Naive thymus-derived CD4-positive, alpha-beta T cell (primary cell): ENCODE measurements around the gene ZBP1. TPM values are rescaled to one million over a fixed set of nuclear protein-coding genes. Genes with fewer than 3 reads are reported as not detected.

Experiments
- ATAC-seq: fragments of 150-1000 bp; cut with Tn5 transposase; 2 replicates; pipeline ENCODE4 v1.10.0; 2021; ENCODE audit warnings: mild to moderate bottlenecking, moderate library complexity
- CTCF ChIA-PET: fragments of 350-600 bp; sonication (Branson Sonifier 250); formaldehyde crosslinking; loops from one replicate; lab custom pipeline; 2021; ENCODE audit warnings: antibody characterized with exemption; lab: Charles Lee
- POLR2A ChIA-PET: fragments of 350-600 bp; sonication (Branson Sonifier 250); formaldehyde crosslinking; loops from one replicate; lab custom pipeline; 2021; ENCODE audit warnings: antibody characterized with exemption, inconsistent platforms; lab: Charles Lee
- DNase-seq, 9 donors: peaks; one replicate each; pipeline versions ENCODE4 v3.0.0 to v3.0.0-alpha.2; 2020 to 2022; ENCODE audit warnings: mixed read lengths in 1 of 9
- H3K27ac ChIP-seq: one replicate; pipeline ENCODE4 v1.7.0; 2013; ENCODE audit warnings: mild to moderate bottlenecking, low read depth, low read length, moderate library complexity
- H3K27me3 ChIP-seq, 2 donors: one replicate each; pipeline ENCODE4 v1.7.0; 2013; ENCODE audit warnings: low read length in 2 of 2, mild to moderate bottlenecking in 2 of 2, moderate library complexity in 2 of 2; ENCODE audit not compliant: control insufficient read depth in 2 of 2, insufficient read depth in 2 of 2
- H3K36me3 ChIP-seq, 3 experiments: 1 replicate in 2 of 3; 2 replicates in 1 of 3; pipeline ENCODE4 v1.7.0; 2013; ENCODE audit warnings: low read length in 3 of 3, mild to moderate bottlenecking in 3 of 3, moderate library complexity in 1 of 3; ENCODE audit not compliant: insufficient read depth in 3 of 3, control insufficient read depth in 2 of 3
- H3K4me1 ChIP-seq, 2 donors: one replicate each; pipeline ENCODE4 v1.7.0; 2013; ENCODE audit warnings: low read length in 2 of 2, mild to moderate bottlenecking in 2 of 2, moderate library complexity in 1 of 2; ENCODE audit not compliant: control insufficient read depth in 2 of 2, insufficient read depth in 2 of 2
- H3K4me3 ChIP-seq: 2 replicates; pipeline ENCODE4 v1.7.0; 2013; ENCODE audit warnings: mild to moderate bottlenecking, low read length
- H3K9me3 ChIP-seq, 3 experiments: 1 replicate in 2 of 3; 2 replicates in 1 of 3; pipeline ENCODE4 v1.7.0; 2013; ENCODE audit warnings: low read length in 3 of 3; ENCODE audit not compliant: control insufficient read depth in 2 of 3
- H3K27ac Mint-ChIP-seq, 9 donors: one replicate each; pipeline ENCODE4 v1.8.0; 2020 to 2022; ENCODE audit warnings: mixed read lengths in 9 of 9, mild to moderate bottlenecking in 8 of 9, moderate library complexity in 5 of 9, inconsistent platforms in 2 of 9
- H3K27me3 Mint-ChIP-seq, 5 donors: one replicate each; pipeline ENCODE4 v1.8.0; 2021 to 2022; ENCODE audit warnings: mixed read lengths in 5 of 5, mild to moderate bottlenecking in 1 of 5
- H3K36me3 Mint-ChIP-seq, 5 donors: one replicate each; pipeline ENCODE4 v1.8.0; 2020 to 2022; ENCODE audit warnings: mixed read lengths in 5 of 5, mild to moderate bottlenecking in 3 of 5, inconsistent platforms in 1 of 5
- H3K4me1 Mint-ChIP-seq, 7 donors: one replicate each; pipeline ENCODE4 v1.8.0; 2020 to 2022; ENCODE audit warnings: mixed read lengths in 7 of 7, mild to moderate bottlenecking in 3 of 7, inconsistent platforms in 1 of 7
- H3K4me3 Mint-ChIP-seq, 10 donors: one replicate each; pipeline ENCODE4 v1.8.0; 2020 to 2022; ENCODE audit warnings: mild to moderate bottlenecking in 10 of 10, mixed read lengths in 10 of 10, moderate library complexity in 6 of 10, inconsistent platforms in 2 of 10
- H3K9me3 Mint-ChIP-seq, 11 donors: one replicate each; pipeline ENCODE4 v1.8.0; 2020 to 2022; ENCODE audit warnings: mixed read lengths in 11 of 11, mild to moderate bottlenecking in 4 of 11, inconsistent platforms in 1 of 11, moderate library complexity in 1 of 11
- intact Hi-C, 2 donors: fragments of 100-400 bp; cut with micrococcal nuclease; formaldehyde crosslinking; loops; one replicate each; pipeline ENCODE4 v1.15.1; 2023
- polyA plus RNA-seq, 2 donors: library from polyadenylated mRNA; unstranded; fragments of 300-500 nt; fragmentation: Illumina TruSeq; gene quantifications; one replicate each; pipeline ENCODE4 v1.2.3, GENCODE V29; 2021
- total RNA-seq, 6 experiments: library from RNA in 5 of 6; stranded (reverse) in 5 of 6; gene quantifications; 1 replicate in 5 of 6; 2 replicates in 1 of 6; pipeline ENCODE4 v1.2.3 and lab custom pipeline; 2021 to 2026

The ZBP1 gene
- total and polyA plus RNA-seq, 7 experiments from 2014 or later, result 5.9 to 27.9 (median 10.4) TPM

GRCh38 chr20:57592263-57593092, 27.7 kb downstream of the ZBP1 start:
- Histone ChIP-seq H3K9me3 (peaks cover 0 to 6% (median 0%) of the 10 kb centered on the region in 3 experiments), H3K36me3 (no peaks in the 10 kb centered on the region), H3K4me1 (peaks cover 3 to 4% of the 10 kb centered on the region in 2 donors), H3K4me3 (no peak overlapping the region), H3K27ac (no peak overlapping the region), H3K27me3 (no peaks in the 10 kb centered on the region)
- ATAC-seq, result no peak
- intact Hi-C loops, result loop anchor here in 1 of 2 donors (10.0 kb wide), 1 partner anchor 498 kb away; no protein-coding TSS in a partner anchor
- Mint-ChIP-seq H3K27ac (no peak overlapping the region), H3K27me3 (peaks cover 0 to 11% (median 0%) of the 10 kb centered on the region in 5 donors), H3K4me1 (peaks cover 0 to 7% (median 4%) of the 10 kb centered on the region in 7 donors), H3K36me3 (no peaks in the 10 kb centered on the region), H3K4me3 (no peak overlapping the region), H3K9me3 (peaks cover 0 to 6% (median 2%) of the 10 kb centered on the region in 11 donors)
- CTCF ChIA-PET, result interaction anchor here (0.5 to 1.8 kb wide), 3 partner anchors 16 to 1042 kb away, joined by 3 to 7 read pairs (median 3); no protein-coding TSS in a partner anchor
- POLR2A ChIA-PET, result interaction anchor here (0.6 kb wide), 1 partner anchor 1962 kb away, joined by 3 read pairs; no protein-coding TSS in a partner anchor
- DNase-seq, result no peak

- DNase-seq, result no peak
- H3K36me3 ChIP-seq, result no peaks in the 10 kb centered on the region
- Mint-ChIP-seq H3K27ac (no peak overlapping the region), H3K4me1 (peaks cover 0 to 7% (median 4%) of the 10 kb centered on the region in 7 donors), H3K4me3 (no peak overlapping the region), H3K36me3 (no peaks in the 10 kb centered on the region), H3K27me3 (peaks cover 0 to 10% (median 0%) of the 10 kb centered on the region in 5 donors), H3K9me3 (peaks cover 0 to 13% (median 3%) of the 10 kb centered on the region in 11 donors)
- H3K27me3 ChIP-seq, result no peaks in the 10 kb centered on the region
- POLR2A ChIA-PET, result interaction anchor here (0.6 kb wide), 1 partner anchor 1963 kb away, joined by 3 read pairs; no protein-coding TSS in a partner anchor
- no peak overlapping the region for H3K27ac ChIP-seq
- H3K4me3 ChIP-seq, result no peak overlapping the region
- peaks cover 0 to 9% (median 0%) of the 10 kb centered on the region in 3 experiments for H3K9me3 ChIP-seq
- H3K4me1 ChIP-seq, result no peaks in the 10 kb centered on the region
- intact Hi-C loops, result loop anchor here in 1 of 2 donors (10.0 kb wide), 1 partner anchor 497 kb away; no protein-coding TSS in a partner anchor
- no peak for ATAC-seq
- CTCF ChIA-PET, result interaction anchor here (0.6 to 1.8 kb wide), 2 partner anchors 15 to 1041 kb away, joined by 3 to 7 read pairs; no protein-coding TSS in a partner anchor
Observed at GRCh38 chr20:57591289-57592229, 28.7 kb downstream of the ZBP1 start.

DNA sequence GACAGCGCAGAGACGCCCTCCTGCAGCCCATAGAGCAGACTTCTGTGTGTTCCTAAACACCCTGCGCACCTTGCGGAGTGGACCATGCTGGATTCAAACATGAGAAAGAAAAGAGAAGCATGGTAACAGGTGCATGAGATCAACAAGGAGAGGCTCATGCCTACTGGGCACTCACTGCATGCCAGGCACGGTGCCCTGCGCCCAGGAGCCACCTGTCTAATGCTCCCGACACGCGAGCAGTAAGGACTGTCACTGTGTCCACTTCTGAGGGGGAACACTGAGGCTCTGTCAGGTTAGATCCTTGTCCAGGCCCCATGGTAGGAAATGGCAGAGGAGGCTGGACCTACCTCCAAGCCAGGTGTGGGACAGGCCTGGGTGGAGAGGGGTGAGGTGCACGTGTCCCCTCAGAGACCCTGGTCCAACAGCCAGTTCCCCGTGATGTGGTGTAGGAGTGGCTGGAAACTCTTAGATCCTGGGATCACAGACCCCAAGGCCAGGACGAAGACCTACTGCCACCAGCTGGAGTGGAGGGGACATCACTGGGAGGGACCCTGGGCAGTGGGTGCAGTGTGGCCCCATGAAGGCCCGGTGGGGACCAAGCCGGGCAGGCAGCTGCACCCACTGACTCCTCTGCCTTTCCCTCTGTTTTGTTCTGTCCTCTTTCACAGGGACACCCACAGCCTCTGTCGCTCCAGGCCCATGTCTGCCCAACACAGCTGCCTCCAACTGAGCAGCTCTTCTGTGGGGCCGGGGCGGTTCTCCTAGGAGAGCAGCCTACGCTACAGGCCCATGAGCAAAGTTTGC, 29.5 kb downstream of the ZBP1 start:
- intact Hi-C loops, result loop anchor here in 1 of 2 donors (10.0 kb wide), 1 partner anchor 496 kb away; no protein-coding TSS in a partner anchor

DNA sequence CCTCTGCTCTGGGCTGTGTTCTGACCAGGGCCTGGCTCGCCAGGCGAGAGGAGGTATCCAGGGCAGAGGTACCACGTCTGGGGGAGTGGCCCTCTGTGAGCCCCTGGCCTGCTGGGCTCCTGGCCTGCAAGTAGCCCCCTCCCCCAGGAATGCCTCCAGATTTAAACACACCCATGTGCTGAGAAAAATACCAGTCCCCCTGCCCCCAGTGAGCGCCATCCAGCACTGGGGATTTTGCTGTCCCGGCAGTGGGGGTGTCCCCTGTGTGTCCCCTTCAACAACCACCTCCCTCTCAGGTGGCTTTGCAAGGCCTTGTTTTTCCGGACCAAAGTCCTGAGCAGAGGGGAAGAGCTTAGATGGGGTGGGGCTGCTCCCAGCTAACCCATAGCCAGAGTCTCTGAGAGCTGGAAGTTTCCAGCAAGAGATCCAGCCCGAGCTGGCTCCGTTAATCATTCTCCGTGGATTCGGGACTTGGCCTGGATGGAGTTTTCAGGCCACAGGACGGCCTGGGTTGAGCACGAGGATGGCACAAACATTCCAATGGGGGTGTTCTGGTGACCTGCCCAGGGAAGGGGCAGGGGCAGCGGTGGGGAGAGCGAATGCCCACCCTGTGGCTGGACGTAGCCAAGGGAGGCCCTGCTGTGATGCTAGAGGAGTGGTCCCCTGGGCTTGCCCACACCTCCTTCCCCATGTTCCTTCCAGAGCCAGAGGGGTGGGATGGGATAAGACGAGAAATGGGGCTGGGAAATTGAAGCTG, 30.3 kb downstream of the ZBP1 start:
- peaks cover 0 to 7% (median 4%) of the 10 kb centered on the region in 7 donors for H3K4me1 Mint-ChIP-seq
- ChIA-PET CTCF (interaction anchor here (1.1 kb wide), 1 partner anchor 639 kb away, joined by 5 read pairs; the partner anchor contains the start of gene ANKRD60), POLR2A (no interaction called here)
- H3K9me3 Mint-ChIP-seq, result peaks cover 0 to 13% (median 3%) of the 10 kb centered on the region in 11 donors
- H3K4me1 ChIP-seq, result no peaks in the 10 kb centered on the region
- H3K4me3 ChIP-seq, result no peak overlapping the region
- intact Hi-C loops, result loop anchor here in 1 of 2 donors (10.0 kb wide), 1 partner anchor 495 kb away; no protein-coding TSS in a partner anchor
- DNase-seq, result no peak
- no peaks in the 10 kb centered on the region for H3K36me3 ChIP-seq
- no peak overlapping the region for H3K27ac ChIP-seq
- peaks cover 4 to 14% (median 8%) of the 10 kb centered on the region in 5 donors for H3K27me3 Mint-ChIP-seq
- peaks cover 0 to 9% (median 0%) of the 10 kb centered on the region in 3 experiments for H3K9me3 ChIP-seq
- H3K36me3 Mint-ChIP-seq, result no peaks in the 10 kb centered on the region
- H3K27ac Mint-ChIP-seq, result no peak overlapping the region
- no peaks in the 10 kb centered on the region for H3K27me3 ChIP-seq
- no peak for ATAC-seq
- no peak overlapping the region for H3K4me3 Mint-ChIP-seq

More for the DNA sequence above, 29.5 kb downstream of the ZBP1 start:
- Mint-ChIP-seq H3K9me3 (peaks cover 0 to 13% (median 3%) of the 10 kb centered on the region in 11 donors), H3K36me3 (no peaks in the 10 kb centered on the region), H3K4me1 (peaks cover 0 to 7% (median 4%) of the 10 kb centered on the region in 7 donors), H3K27me3 (peaks cover 0 to 10% (median 1%) of the 10 kb centered on the region in 5 donors), H3K4me3 (no peak overlapping the region), H3K27ac (no peak overlapping the region)
- Histone ChIP-seq H3K27ac (no peak overlapping the region), H3K4me3 (no peak overlapping the region), H3K36me3 (no peaks in the 10 kb centered on the region), H3K27me3 (no peaks in the 10 kb centered on the region), H3K4me1 (no peaks in the 10 kb centered on the region), H3K9me3 (peaks cover 0 to 9% (median 0%) of the 10 kb centered on the region in 3 experiments)
- no peak for DNase-seq
- ChIA-PET POLR2A (no interaction called here), CTCF (interaction anchor here (1.8 kb wide), 1 partner anchor 1040 kb away, joined by 7 read pairs; no protein-coding TSS in a partner anchor)
- ATAC-seq, result no peak

GRCh38 chr20:57589123-57589727, 31.0 kb downstream of the ZBP1 start:
- POLR2A ChIA-PET, result no interaction called here
- peaks cover 0 to 7% (median under 1%) of the 10 kb centered on the region in 7 donors for H3K4me1 Mint-ChIP-seq
- intact Hi-C loops, result no loop called here
- H3K4me3 Mint-ChIP-seq, result no peak overlapping the region
- peaks cover 0 to 13% (median 3%) of the 10 kb centered on the region in 11 donors for H3K9me3 Mint-ChIP-seq
- no peak for DNase-seq
- CTCF ChIA-PET, result interaction anchor here (1.1 kb wide), 1 partner anchor 639 kb away, joined by 5 read pairs; the partner anchor contains the start of gene ANKRD60
- Histone ChIP-seq H3K27ac (no peak overlapping the region), H3K36me3 (no peaks in the 10 kb centered on the region), H3K9me3 (peaks cover 0 to 9% (median 0%) of the 10 kb centered on the region in 3 experiments), H3K4me3 (no peak overlapping the region), H3K27me3 (no peaks in the 10 kb centered on the region), H3K4me1 (no peaks in the 10 kb centered on the region)
- H3K27me3 Mint-ChIP-seq, result peaks cover 6 to 21% (median 15%) of the 10 kb centered on the region in 5 donors
- no peak for ATAC-seq
- H3K27ac Mint-ChIP-seq, result no peak overlapping the region
- H3K36me3 Mint-ChIP-seq, result no peaks in the 10 kb centered on the region
